ENCODE measurements around the gene APBB1.

DNA sequence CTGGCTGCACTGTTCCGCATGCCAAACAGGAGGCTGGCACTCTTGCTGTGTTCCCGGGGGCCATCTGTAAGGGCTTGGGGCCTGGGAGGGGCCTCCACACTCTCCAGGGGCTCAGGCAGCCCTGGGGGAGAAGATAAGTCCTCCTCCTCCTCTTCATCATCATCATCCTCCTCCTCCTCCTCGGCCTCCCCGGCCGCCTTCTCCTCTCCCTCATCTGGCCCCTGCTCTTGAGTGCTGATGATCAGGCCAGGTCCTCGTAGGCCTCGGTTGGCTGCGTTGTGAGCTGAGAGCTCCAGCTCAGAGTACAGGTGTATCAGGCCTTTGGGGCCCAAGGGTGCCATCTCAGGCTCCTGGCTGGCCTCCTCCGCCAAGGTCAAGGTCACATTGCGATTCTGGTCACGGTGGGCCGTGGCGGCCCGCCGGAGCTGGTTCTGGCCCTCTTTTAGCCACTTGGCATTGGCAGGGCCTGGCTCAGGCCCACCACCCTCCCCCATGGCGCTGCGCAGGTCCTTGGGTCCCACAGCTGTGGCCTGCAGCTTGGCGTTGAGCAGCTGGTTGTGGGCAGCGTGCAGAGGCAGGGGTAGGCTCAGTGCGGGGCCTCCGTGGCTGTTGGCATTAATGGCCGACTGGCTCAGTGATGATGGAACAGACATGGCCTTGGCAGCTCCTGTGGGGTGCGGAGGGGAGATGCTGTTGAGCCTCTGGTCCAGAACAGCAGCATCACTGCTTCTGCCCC lies 8.0 kb downstream of the APBB1 start:
- TF ChIP-seq EZH2 (IDR thresholded peaks at IDR 0.05; ENCODE audit: insufficient read depth, poor library complexity, severe bottlenecking) (no peak), EZH2phosphoT487 (IDR thresholded peaks at IDR 0.05; ENCODE audit: insufficient read depth, low read depth) (no peak)
